Astrocyte (in vitro differentiated cells and primary cell): Measurements from ENCODE around the gene ISG15. TPM values are rescaled to one million over a fixed set of nuclear protein-coding genes. Genes with fewer than 3 reads are reported as not detected.

Experiments used
- DNase-seq: peaks from one replicate; pipeline ENCODE4 v3.0.0-alpha.2; 2010; ENCODE audit warnings: low read depth
- FAIRE-seq: peaks from 2 replicates; lab custom pipeline; 2011; peaks lifted over from hg19 to GRCh38; lab: Jason Lieb, UNC
- H2AFZ ChIP-seq: 2 replicates; pipeline ENCODE4 v1.6.0; 2012; ENCODE audit warnings: low read depth, low read length, inconsistent platforms
- H3K27ac ChIP-seq: 2 replicates; pipeline ENCODE4 v1.5.1; 2011; ENCODE audit warnings: low read depth, low read length, inconsistent platforms
- H3K27me3 ChIP-seq: 2 replicates; pipeline ENCODE4 v1.6.0; 2011; ENCODE audit warnings: low read length, inconsistent platforms; ENCODE audit not compliant: insufficient read depth
- H3K36me3 ChIP-seq: 2 replicates; pipeline ENCODE4 v1.5.1; 2011; ENCODE audit warnings: low read length, inconsistent platforms; ENCODE audit not compliant: insufficient read depth
- H3K4me1 ChIP-seq: 2 replicates; pipeline ENCODE4 v1.5.1; 2011; ENCODE audit warnings: low read length, inconsistent platforms; ENCODE audit not compliant: insufficient read depth
- H3K4me2 ChIP-seq: 2 replicates; pipeline ENCODE4 v1.6.0; 2012; ENCODE audit warnings: low read length, inconsistent platforms
- H3K4me3 ChIP-seq: 2 replicates; pipeline ENCODE4 v1.5.1; 2011; ENCODE audit warnings: low read depth, mild to moderate bottlenecking, low read length, inconsistent platforms; ENCODE audit not compliant: insufficient read depth
- H3K79me2 ChIP-seq: 2 replicates; pipeline ENCODE4 v1.6.0; 2012; ENCODE audit warnings: mild to moderate bottlenecking, low read length, inconsistent platforms; ENCODE audit not compliant: insufficient read depth
- H3K9ac ChIP-seq: 2 replicates; pipeline ENCODE4 v1.6.0; 2012; ENCODE audit warnings: mild to moderate bottlenecking, low read length, inconsistent platforms
- H3K9me3 ChIP-seq: 2 replicates; pipeline ENCODE4 v1.5.1; 2012; ENCODE audit warnings: low read depth, mild to moderate bottlenecking, low read length, inconsistent platforms; ENCODE audit not compliant: insufficient read depth
- H4K20me1 ChIP-seq: 2 replicates; pipeline ENCODE4 v1.6.0; 2012; ENCODE audit warnings: low read length, inconsistent platforms; ENCODE audit not compliant: insufficient read depth
- H3K27ac Mint-ChIP-seq: one replicate; pipeline ENCODE4 v1.8.0; 2021; ENCODE audit warnings: mild to moderate bottlenecking, mixed read lengths; ENCODE audit not compliant: unreplicated experiment
- H3K27me3 Mint-ChIP-seq: one replicate; pipeline ENCODE4 v1.8.0; 2021; ENCODE audit warnings: low read depth, mixed read lengths; ENCODE audit not compliant: unreplicated experiment
- H3K36me3 Mint-ChIP-seq: one replicate; pipeline ENCODE4 v1.8.0; 2021; ENCODE audit warnings: low read depth, mixed read lengths; ENCODE audit not compliant: unreplicated experiment
- H3K4me1 Mint-ChIP-seq: one replicate; pipeline ENCODE4 v1.8.0; 2021; ENCODE audit warnings: low read depth, mixed read lengths; ENCODE audit not compliant: unreplicated experiment
- H3K4me3 Mint-ChIP-seq: one replicate; pipeline ENCODE4 v1.8.0; 2021; ENCODE audit warnings: mild to moderate bottlenecking, moderate library complexity, mixed read lengths; ENCODE audit not compliant: unreplicated experiment
- H3K9me3 Mint-ChIP-seq: one replicate; pipeline ENCODE4 v1.8.0; 2021; ENCODE audit warnings: mild to moderate bottlenecking, mixed read lengths; ENCODE audit not compliant: unreplicated experiment
- CTCF ChIP-seq: IDR thresholded peaks from 2 replicates; pipeline ENCODE4 v1.5.1; 2011; ENCODE audit warnings: low read depth, mild to moderate bottlenecking, inconsistent platforms, low read length, moderate library complexity; ENCODE audit not compliant: insufficient read depth
- EZH2 ChIP-seq: IDR thresholded peaks from 2 replicates; pipeline ENCODE4 v1.6.1; 2012; ENCODE audit warnings: mild to moderate bottlenecking, low read length, inconsistent platforms; ENCODE audit not compliant: insufficient read depth
- total RNA-seq: library from RNA; stranded (reverse); gene quantifications from 2 replicates; pipeline ENCODE4 v1.2.1, GENCODE V29; 2021

The ISG15 gene
- total RNA-seq, 1 donor from 2014 or later: 1,830 TPM

GRCh38 chr1:1003618-1004419, 9.5 kb upstream of the ISG15 start:
- Histone ChIP-seq H3K4me3 (no peak overlapping the region), H3K27me3 (no peaks in the 10 kb centered on the region), H2AFZ (no peak overlapping the region), H3K27ac (no peak overlapping the region), H3K9ac (no peak overlapping the region), H3K9me3 (no peaks in the 10 kb centered on the region), H3K4me2 (no peak overlapping the region), H3K4me1 (peaks cover 25% of the 10 kb centered on the region), H3K79me2 (no peaks in the 10 kb centered on the region), H3K36me3 (no peaks in the 10 kb centered on the region), H4K20me1 (peaks cover 22% of the 10 kb centered on the region)
- no peak overlapping the region for H3K4me3 Mint-ChIP-seq
- no peak for FAIRE-seq
- H3K27ac Mint-ChIP-seq: no peak overlapping the region
- no peak for TF ChIP-seq CTCF
- peaks cover 7% of the 10 kb centered on the region for H3K36me3 Mint-ChIP-seq
- H3K4me1 Mint-ChIP-seq: peaks cover 18% of the 10 kb centered on the region
- no peaks in the 10 kb centered on the region for H3K27me3 Mint-ChIP-seq
- H3K9me3 Mint-ChIP-seq: no peaks in the 10 kb centered on the region
- DNase-seq: no peak

- H3K4me2 ChIP-seq: no peak overlapping the region
- H3K9ac ChIP-seq: peak overlapping the region; percentile 20
- no peak overlapping the region for H3K4me3 ChIP-seq
- no peaks in the 10 kb centered on the region for H3K27me3 ChIP-seq
- no peaks in the 10 kb centered on the region for H3K36me3 ChIP-seq
- peak overlapping the region; percentile 47 for H3K27ac Mint-ChIP-seq
- no peaks in the 10 kb centered on the region for H3K9me3 ChIP-seq
- no peaks in the 10 kb centered on the region for H3K79me2 ChIP-seq
- H4K20me1 ChIP-seq: peaks cover 22% of the 10 kb centered on the region
- TF ChIP-seq EZH2: no peak
- TF ChIP-seq CTCF: no peak
- H3K4me1 Mint-ChIP-seq: peaks cover 18% of the 10 kb centered on the region
- H3K36me3 Mint-ChIP-seq: peaks cover 9% of the 10 kb centered on the region
- H3K4me3 Mint-ChIP-seq: peak overlapping the region; percentile 69
- H3K9me3 Mint-ChIP-seq: no peaks in the 10 kb centered on the region
- peaks cover 22% of the 10 kb centered on the region for H3K4me1 ChIP-seq
- no peaks in the 10 kb centered on the region for H3K27me3 Mint-ChIP-seq
- no peak overlapping the region for H2AFZ ChIP-seq
- FAIRE-seq: no peak
- no peak for DNase-seq
- H3K27ac ChIP-seq: no peak overlapping the region
Observed at GRCh38 chr1:1004420-1004779, 8.9 kb upstream of the ISG15 start.
